NCI-H1105 treated with DMSO at 0.1 percent for 48 hours (cell line): ENCODE data around the gene MRS2.

ENCODE experiments used
- DNase-seq: peaks from one replicate; lab custom pipeline; 2025; lab: John Stamatoyannopoulos, UW

Gene MRS2

DNA sequence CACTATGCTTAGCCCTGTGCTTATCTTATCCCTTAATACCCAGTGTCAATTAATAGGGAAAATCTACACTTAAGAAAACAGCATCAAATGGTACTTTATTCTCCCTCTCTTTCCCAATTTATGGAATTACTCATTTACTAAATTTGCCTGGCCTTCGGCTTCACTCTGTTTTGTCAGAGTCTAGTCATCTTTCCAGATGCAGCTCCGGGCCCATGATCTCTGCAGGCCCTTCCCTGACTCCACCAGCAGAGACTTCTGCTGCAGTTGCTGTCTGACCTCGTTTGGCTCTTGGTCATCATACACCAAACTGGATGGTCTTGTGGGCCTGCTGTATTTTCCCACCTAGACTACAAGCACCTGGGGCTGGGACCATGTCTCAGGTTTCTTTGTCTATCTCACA, 27.4 kb downstream of the MRS2 start:
- no peak for DNase-seq

DNA sequence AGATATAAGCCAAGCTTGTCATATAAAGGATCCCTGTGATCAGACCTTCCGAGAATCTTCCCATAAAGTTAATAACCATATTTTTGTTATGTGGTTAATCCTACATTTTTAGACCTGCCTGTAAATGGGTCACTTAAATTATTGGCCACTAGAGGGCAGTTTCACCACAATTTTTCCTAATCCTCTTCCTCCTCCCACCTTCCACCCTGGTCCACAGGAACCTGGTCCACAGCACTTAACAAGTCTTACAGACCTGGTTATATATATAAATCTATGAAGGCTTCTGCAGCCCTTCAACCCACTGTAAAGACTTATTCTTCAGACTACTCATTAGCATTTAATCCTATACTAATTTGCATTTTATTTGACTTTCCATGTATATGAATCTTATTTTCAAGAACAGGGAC, 28.3 kb downstream of the MRS2 start:
- peak; percentile 62 for DNase-seq

- no peak for DNase-seq
These were observed 29.9 kb downstream of the MRS2 start for GRCh38 chr6:24432611-24433010.

- no peak for DNase-seq
These were observed 34.2 kb downstream of the MRS2 start for GRCh38 chr6:24436979-24437378.

GRCh38 chr6:24439858-24440539, 37.3 kb downstream of the MRS2 start:
- no peak for DNase-seq

DNA sequence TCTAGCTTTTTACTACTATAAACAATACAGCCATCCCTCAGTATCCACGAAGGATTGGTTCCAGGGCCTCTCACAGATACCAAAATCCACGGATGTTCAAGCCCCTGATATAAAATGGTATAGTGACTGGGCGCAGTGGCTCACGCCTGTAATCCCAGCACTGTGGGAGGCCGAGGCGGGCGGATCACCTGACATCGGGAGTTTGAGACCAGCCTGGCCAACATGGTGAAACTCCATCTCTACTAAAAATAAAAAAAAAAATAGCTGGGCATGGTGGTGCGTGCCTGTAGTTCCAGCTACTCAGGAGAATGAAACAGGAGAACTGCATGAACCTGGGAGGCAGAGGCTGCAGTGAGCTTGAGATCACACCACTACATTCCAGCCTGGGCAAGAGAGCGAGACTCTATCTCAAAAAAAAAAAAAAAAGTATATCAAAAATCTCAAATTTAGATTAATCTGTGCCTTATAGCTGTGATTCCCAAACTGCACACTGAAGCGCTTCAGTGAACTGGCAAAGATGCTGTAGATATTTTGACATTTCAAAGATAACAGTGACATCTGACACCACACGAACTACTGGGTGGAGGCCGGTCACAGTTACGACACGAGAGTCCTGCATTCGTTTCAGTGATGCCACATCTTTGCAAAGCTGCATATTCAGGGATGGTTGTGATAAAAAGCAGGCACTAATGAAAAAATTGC, 38.3 kb downstream of the MRS2 start:
- no peak for DNase-seq

GRCh38 chr6:24441599-24441904, 38.8 kb downstream of the MRS2 start:
- DNase-seq: no peak

- no peak for DNase-seq
These were observed 41.9 kb downstream of the MRS2 start for GRCh38 chr6:24444588-24444987.

- no peak for DNase-seq
These were observed 43.0 kb downstream of the MRS2 start for GRCh38 chr6:24445704-24446103.

GRCh38 chr6:24446670-24447069, 43.9 kb downstream of the MRS2 start:
- no peak for DNase-seq

DNA sequence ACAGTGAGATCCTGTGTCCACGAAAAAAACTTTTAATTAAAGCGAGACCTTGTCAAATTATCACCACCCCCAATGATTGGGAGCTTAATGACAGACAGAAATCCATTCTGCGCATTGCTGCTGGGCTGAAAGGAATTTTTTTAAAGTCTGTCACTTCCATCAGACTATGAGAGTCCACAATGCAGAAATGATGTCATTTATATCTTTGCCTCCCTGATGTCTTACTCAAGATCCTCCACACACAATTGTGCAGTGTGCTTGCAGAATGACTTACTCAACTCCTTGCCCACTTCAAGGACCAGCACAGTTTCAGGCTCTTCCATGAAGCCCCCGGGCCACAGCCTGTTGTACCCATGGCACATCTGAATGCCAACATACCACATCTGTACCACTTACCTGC, 45.7 kb downstream of the MRS2 start:
- DNase-seq: no peak

DNA sequence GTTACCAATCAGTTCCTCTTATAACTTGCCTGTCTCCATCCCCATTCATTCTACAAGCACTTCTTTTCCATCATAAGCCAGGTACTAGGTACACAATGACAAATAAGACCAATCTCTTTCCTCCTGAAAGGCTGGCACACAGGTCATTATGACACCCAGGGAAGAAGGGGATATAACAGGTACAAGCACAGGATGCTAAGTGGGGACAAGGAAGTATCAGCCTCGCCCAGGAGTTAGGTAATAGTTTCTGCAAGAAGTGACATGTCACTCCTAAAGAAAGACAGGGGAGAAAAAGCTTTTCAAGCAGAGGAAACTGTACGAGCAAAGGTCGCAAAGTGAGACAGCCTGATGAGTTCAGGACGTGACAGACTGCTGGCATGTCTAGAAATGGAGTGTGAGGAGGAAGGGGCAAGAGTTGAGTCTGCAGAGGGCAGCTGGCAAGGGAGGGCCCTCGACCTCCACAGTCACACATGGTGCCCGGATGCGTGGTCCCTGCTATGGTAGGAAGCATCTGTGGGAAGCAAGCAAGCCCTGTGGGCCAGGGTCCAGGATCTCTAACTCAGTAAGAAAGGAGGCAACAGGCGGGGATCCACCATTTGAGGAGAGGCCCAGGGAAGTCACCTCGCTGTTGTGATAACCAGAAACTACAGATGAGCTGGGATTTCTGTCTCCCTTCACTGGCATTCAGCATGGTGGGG, 46.2 kb downstream of the MRS2 start:
- DNase-seq: no peak

DNA sequence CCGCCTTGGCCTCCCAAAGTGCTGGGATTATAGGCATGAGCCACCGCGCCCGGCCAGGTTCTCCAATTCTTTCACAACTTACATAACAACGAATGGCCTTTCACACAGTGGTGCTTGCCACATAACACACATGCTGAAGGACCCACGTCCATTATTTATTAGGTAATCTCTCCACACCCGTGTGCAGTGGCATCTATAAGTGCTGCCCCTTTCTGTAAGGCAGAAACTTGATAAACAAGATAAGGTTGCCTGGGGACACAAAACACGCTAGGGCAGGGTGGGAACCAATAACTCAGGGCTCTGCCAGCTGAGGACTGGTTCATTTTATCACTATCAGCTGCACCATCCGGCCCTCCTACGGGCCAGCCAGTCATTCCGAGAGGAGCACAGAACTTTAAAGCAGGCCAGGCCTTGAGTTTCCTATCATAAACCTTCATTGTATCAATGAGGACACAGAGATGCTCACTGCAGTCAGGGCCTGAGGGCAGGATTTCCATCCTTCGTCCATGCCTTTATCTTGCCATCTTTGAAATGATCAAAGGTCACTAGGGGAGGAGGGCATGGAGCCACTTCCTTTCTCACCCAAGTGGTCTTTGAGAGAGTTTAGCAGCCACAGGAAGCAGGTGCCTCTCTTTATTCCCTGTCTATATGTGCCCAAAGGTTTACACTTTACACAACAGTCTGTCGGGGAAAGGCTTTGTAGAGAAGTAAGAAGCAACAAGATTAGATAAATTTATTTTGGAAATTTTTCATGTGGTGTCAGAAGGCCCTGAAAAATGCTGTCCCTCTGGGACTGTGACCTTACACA, 49.0 kb downstream of the MRS2 start:
- DNase-seq: no peak

DNA sequence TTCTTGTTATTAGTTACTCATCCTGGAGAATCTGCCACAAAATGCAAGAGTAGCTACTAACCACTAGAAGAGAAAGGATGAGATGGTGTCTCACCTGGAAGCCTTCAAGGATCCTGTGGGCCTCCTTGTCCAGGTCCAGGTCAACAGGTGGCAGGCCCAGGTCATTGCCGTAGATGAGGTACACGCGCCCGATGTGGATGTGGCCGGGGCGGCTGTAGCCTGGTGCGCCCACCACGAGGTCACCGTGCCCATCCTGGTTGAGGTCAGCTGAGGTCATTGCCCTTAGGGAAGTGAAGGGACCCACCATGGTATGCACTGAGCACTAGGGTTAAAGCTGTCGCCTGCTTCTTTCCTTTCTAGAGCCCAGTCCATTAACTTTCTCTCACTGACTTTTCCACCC, 51.2 kb downstream of the MRS2 start:
- DNase-seq: no peak

GRCh38 chr6:24454452-24454851, 51.7 kb downstream of the MRS2 start:
- no peak for DNase-seq

- no peak for DNase-seq
These were observed 52.3 kb downstream of the MRS2 start for GRCh38 chr6:24455061-24455460.

DNA sequence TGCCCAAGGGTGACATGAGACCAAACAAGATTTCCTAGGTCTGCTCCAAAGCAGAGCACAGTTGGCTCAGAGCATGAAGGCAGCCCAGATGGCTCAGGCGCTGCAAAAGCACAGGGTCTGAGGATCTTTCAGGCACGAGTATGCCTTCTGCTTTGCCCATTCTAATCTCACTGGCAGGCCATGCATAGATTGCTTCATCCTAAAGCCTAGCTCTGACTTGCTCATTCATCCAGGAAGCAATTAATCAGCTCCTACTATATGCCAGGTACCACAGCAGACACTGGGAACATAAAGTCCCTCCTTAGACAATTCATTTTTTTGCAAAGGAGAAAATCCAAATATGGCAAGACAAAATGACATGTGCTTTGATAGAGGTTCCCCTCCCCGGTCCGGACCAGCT, 55.4 kb downstream of the MRS2 start:
- DNase-seq: no peak

GRCh38 chr6:24458941-24459340, 56.2 kb downstream of the MRS2 start:
- no peak for DNase-seq

GRCh38 chr6:24460966-24461365, 58.2 kb downstream of the MRS2 start:
- no peak for DNase-seq

DNA sequence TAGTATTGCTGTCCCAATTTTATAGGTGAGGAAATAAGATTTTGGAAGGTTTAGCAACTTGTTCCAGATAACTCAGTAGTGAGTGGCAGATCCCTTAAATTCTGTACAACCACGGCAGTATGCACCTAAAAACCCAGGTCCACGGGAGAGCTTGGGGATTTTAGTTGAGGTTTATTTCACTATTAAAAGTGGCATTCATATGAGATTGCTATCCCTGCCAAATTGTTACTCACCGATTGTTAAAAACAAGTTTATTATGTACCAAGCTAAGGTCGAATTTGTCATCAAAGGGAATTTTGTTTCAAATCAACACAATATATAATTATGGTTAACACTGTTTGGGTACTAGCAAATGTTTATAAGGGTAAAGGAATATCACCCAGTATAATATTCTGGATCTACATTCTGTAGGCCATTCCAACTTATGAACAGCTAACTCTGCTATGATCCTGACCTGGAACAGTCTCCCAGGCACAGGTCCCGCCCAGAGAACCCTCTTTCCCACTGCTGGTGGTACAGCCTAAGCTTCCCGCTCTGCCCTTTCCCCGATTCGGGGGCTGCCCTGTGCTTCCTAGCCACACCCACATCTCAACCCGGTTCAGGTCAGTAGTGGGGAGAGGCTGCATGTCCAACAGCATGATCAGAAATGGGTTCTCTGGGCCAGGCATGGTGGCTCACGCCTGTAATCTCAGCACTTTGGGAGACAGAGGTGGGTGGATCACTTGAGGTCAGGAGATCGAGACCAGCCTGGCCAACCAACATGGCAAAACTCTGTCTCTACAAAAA, 61.7 kb downstream of the MRS2 start:
- no peak for DNase-seq

- DNase-seq: no peak
These were observed 67.1 kb downstream of the MRS2 start for GRCh38 chr6:24469811-24470210.

DNA sequence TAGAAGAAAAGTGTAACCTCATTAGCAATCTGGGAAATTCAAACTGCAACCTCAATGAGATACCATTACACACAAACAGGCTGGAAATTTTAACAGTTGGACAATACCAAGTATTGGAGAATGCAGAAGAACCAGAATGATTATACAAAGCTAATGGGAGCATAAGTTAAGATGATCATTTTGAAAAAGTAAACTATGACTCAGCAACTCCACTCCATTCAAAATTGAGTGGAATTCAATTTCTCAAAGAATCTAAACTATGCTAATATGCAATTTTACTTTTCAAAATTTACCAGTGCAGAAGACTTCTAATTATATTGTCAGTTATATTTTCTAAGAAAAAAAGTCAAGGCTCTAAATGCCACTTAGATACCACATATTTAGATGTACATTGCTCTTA, 69.4 kb downstream of the MRS2 start:
- no peak for DNase-seq
